Colon (tissue), 2 donors: ENCODE data around the gene PDLIM5.
"Not testable (repeated sequence)": the region's sequence is repeated elsewhere in the genome, so short reads cannot be mapped to it uniquely, and the experiment has no call there.

Source experiments
- FAIRE-seq: peaks from 2 replicates; lab custom pipeline; 2012; peaks lifted over from hg19 to GRCh38; lab: Jason Lieb, UNC
- donor health status: control.
- donor health status: control.

The PDLIM5 gene

DNA sequence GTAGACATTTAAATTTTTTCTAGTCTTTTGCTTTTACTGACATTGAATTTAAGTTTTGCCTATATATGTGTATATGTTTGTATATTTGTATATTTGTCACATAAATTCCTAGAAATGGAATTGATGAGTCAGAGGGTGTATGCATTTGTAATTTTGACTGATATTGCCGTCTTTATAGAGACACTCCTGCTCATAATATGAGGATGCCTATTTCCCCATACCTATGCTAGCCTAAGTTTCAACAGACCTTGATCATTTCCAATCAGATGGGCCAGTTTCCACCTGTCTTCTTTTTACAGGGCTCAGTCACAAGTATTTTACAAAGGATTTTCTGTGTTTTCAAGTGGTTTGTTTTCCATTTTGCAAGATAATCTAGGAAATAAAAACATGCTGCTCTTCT is 10.8 kb downstream of the PDLIM5 start:
- FAIRE-seq = no peak

DNA sequence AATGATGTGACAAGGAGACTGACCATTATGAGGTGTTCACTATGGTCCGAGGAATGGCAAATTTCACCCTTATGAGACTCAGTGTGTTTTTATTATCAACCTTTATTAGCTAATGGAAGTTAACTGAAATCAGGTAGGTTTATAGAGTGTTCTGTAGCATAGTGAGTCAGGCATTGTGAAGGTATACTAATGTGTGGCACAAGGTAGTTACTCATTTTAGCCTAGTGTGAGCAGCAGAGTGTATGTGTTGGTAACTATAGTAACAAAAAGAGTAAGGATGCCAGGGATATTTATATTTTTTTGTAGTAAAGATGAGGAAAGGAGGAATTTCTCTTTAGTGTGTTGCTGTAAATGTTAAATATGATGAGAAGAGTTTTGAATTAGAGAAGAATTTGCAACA is 12.0 kb downstream of the PDLIM5 start:
- no peak for FAIRE-seq

DNA sequence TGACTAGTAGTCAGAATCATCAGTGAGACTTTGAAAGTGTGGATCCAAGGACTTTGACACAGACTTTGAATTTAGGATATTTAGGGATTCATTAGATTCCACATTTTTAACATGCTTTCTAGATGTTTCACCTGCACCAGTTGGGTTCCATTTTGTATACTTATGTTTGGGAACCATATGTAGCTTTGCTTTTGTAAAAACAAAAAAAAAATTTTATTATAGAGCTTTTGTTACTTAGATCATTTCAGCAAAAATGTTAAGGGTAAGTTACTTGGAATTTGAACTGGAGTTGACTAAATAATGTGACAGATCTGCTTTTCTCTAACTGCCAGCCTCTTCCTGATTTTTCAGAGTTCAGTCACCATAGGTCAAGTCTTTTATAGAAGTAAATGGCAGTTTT is 14.6 kb downstream of the PDLIM5 start:
- no peak for FAIRE-seq

DNA sequence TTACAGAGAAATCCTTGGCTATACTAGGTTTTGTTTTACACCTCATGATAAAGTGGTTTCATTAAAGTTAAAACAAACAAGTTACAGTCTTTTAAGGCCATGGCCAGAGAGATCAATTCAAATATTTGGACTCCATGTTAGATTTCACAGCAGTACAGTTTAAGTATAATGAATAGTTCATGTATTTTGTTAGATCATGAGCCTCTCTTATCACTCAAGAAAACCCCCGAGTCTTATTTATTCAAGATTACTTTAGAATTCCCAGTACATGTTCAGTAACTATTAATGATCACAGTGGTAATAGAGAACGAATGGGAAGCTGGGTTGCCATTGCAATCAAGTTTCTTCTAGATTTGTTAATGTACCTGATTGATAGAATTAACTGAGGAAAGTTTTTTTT is 15.2 kb downstream of the PDLIM5 start:
- no peak for FAIRE-seq

DNA sequence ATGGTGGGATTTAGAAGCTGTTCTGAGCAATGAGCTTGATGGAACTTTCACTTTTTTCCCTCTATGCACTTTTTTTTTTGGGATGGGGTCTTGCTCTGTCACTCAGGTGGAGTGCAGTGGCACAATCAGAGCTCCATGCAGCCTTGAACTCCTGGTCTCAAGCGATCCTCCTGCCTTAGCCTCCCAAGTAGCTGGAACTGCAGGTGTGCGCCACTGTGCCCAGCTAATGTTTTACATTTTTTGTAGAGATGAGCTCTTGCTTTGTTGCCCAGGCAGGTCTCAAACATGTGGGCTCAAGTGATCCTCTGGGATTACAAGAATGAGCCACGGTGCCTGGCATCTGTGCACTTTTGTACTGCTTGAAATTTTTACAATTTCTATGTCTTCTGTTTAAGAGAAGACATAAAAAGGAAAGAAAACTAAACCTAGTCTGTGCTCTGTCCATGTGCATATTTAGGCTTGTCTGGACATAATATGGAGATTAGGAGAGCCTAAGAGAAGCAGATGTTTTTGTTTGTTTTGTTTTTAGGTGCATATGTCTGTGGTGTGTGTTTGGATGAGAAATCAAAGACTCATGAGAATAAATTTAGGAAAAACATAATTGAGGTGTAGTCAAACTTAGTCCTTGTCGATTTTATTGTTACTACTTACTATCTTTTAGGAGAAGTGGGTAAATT is 16.5 kb downstream of the PDLIM5 start:
- FAIRE-seq = no peak

DNA sequence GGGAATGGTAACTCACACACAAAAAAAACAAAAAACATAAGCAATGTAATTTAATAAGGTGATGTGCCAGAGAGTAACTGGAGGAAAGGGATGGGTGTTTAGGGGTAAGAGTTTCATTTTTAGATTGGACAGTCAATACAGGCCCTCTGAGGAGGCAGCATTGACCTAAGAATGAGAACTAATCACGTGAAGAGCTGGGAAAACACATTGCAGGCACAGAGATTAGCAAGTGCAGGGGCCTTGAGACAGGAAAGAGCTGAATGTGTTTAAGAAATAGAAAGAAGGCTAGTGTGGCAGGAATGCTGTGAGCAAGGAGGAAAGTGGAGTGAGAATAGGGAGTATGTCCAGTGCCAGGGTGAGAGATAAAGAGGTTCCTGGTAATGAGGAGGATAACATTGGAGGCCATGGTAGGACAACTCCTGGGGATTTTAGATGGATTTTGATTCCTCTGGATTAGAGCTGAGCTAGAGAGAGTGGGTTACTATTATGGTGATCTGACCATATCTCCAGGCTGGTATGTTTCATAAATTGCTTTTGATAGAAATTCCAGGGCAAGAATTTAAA is 17.6 kb downstream of the PDLIM5 start:
- no peak for FAIRE-seq

DNA sequence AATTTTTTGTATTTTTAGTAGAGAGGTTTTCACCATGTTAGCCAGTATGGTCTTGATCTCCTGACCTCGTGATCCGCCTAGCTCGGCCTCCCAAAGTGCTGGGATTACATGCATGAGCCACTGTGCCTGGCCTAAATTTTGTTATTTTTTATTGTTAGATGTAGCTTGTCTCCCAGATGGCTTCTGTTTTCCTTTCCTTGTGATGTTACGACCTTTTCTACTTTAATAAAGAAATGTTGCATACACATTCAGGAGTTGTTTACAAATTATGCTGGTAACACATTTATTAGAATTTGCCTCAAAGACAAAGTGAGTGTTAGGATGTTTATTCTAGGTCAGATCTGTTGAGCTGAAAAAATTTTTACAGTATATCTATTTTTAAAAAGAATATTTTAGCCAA is 18.4 kb downstream of the PDLIM5 start:
- no peak for FAIRE-seq

DNA sequence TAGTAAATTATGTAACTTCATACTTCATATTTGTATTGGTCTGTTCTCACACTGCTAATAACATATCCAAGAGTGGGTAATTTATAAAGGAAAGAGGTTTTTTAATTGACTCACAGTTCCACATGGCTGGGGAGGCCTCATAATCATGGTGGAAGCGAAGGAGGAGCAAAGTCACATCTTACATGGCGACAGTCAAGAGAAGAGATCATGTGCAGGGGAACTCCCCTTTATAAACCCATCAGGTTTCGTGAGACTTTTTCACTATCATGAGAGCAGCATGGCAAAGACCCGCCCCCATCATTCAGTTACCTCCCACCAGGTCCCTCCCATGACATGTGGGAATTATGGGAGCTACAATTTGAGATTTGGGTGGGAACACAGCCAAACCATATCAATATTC is 19.0 kb downstream of the PDLIM5 start:
- not testable (repeated sequence) for FAIRE-seq

DNA sequence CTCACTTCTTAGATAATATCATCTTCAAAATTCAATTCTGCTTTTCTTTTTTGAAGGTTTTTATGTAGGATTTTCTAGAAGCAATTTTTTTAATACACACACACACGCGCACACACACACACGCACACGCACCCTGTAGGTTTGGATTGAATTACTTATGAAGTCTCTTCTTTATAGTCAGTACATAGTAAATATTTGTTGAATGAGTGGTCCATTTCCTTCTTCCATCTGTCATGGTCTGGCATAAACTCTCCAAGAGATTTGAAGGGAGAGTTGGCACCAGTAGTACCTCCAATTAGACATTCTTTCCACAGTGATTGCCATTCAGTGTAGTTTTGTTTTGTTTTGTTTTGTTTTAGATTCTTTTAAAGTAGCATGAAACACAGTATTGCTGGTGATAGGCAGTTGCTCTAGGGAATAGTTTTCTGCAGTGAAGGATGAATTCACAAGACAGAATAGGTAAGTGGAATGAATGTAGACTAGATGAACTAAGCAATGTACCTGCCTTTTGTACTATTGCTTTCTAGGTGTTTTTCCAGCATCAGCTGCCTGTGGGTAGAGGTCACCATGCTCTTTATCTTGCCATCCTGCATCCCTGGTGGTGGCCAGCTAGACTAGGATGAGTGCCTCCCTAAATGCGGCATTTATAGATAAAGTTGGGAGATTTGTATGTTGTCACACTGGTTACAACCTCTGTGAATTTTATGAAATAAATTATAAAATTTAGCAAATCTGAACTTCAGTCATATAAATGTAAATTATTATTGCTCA is 20.5 kb downstream of the PDLIM5 start:
- FAIRE-seq = no peak

DNA sequence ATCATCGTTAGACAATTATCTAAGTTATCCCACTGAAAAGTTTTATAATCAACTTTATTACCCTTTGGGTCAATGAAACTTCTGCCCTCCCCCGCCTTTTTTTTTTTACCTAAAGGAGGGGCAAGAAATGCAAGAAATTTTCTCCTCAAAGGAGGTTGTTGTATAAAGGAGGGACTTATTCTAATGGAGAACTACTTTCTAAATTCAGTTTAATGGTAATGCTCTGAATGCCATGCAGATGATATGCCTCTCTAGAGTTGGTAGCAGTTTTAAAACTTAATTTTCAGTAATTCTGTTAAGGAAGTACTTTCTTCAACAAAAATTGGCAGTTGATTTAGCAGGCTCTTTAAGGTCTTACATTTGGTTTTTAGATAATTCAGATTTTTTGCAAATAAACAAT is 23.3 kb downstream of the PDLIM5 start:
- no peak for FAIRE-seq

DNA sequence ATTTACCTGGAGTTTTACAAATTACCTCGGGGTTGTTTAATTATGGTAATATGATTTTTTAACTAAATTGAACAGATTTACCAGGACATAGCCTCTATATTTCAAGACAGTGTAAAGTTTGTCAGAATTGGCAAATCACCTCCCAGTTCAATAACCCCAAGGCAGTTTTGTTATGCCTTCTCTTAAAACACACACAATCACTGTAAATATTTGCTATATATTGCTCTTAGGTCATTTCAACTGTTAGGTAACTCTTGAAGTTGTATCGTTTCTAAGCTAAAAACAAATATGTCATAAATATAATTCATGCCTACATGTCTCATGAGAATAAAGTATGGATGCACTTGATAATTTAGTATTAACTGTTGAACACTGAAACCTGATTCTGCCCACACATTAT is 24.1 kb downstream of the PDLIM5 start:
- no peak for FAIRE-seq

DNA sequence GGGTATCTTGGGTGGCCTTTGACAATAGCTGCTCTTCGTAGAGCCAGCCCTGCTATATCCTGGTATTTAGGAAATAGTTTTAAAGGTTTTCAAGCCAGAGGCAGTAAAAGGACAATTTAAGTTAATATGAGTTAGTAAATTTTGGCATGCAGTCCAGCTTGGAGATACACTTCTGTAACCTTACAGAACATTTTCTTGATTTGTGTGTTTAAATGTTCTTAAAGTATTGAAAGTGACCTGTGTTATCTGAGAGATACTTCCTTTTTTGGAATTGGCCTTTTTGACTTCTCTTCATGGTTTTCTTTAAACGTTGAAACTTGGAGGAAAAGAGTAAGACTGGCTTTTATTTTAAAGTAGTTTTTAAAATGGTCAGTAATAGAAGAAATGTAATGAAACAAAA is 25.5 kb downstream of the PDLIM5 start:
- no peak for FAIRE-seq

DNA sequence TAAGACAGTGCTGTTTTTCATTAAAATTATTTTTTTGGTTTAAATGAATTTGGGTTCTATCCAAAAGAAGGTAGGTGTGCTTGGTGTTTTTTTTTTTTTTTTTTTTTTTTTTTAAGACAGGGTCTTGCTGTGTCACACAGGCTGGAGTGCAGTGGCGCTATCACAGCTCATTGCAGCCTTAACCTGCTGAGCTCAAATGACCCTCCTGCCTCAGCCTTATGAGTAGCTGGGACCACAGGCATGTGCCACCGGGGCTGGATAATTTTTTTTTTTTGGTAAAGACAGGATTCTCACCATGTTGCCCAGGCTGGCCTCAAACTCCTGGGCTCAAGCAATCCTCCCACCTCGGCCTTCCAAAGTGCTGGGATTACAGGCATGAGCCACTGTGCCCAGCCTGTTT is 27.1 kb downstream of the PDLIM5 start:
- not testable (repeated sequence) for FAIRE-seq

DNA sequence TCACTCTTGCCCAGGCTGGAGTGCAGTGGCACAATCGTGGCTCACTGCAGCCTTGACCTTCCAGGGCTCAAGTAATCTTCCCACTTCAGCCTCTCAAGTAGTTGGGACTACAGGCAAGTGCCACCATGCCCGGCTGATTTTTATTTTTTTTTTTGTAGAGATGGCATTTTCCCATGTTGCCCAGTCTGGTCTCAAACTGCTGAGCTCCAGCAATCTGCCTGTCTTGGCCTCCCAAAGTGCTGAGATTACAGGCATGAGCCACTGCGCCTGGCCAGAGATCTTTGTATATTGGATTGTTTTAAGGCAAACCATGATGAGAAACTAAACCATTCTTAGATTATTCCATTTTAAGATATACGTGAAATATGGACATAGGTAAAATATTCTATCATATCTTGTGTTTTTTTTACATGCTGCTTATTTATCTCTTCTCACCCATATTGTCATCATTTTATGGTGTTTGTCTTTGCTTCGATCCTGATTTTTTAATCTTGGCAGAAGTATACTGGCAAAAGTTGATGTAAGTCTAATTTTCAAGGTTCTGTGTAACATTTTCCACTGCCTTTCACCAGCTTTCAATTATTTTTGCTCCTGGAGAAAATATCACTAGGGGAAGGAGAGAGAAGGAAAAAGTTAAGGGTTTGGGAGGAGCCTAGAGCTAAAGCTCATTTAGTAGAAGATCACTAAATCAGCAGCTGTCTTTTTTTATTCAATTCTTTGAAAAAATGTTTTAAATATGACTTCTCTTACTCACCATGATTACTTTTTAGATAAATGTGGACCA is 27.8 kb downstream of the PDLIM5 start:
- FAIRE-seq = no peak

DNA sequence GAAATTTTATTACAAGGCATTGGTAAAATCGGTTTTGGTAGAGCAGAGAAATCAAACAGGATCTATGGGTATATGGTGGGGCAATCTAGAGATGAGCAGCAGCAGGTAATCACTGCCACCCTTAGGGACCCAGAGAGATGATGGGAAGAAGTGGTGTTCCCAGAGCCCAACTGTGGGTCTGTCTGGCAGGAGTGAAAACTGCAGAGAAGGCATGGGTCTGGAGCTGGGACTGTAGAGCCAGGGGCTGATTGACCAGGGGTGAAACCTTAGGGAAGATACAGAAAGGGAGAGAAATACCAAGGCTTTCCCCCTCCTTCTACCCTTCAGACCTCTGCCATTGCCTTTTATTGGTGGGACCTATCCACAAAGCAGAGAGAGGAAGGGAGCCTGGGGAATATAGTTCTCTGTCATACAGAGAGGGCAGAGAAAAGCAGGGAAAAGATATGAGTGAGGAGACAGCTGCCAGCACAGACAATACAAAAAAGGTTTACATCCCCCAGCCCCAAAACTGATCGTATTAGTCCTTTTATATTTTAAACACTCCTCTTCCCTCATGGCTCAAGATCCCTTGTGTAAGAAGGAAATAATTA is 28.7 kb downstream of the PDLIM5 start:
- no peak for FAIRE-seq

DNA sequence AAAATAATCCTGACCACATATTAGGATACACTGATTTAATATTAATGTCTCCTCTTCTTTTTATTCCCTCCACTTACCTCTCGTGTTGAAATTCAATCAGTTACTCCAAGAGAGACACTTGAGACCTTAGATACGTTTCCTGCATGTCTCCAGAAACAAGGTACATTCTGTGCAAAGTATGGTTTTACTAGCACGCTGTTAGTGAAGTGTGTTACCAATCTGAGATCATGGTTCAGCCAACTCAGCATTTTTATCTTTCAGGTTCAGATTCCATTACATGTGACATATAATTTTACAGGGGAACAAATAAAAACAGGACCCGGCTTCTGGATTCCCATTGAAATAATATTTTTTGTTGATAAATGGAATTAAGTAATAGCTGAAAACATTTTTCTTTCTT is 32.2 kb downstream of the PDLIM5 start:
- FAIRE-seq = no peak

DNA sequence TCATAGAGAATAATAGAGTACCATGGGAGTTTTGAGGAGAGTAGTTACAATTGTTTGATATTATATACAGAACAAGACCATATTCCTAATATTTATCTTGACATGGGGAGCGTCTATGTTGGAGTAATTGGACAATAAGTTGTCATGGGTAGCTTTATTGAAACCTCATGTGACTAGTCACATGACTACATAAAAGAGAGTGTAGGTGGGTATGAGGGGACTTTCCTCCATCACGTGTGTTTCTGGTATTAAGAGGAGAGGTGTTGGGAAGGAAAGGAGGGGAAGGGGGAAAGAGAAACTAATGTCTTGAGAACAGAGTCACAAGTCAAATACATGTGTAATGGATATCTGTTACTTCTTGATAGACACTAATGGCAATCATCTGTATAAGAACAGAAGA is 33.1 kb downstream of the PDLIM5 start:
- no peak for FAIRE-seq

DNA sequence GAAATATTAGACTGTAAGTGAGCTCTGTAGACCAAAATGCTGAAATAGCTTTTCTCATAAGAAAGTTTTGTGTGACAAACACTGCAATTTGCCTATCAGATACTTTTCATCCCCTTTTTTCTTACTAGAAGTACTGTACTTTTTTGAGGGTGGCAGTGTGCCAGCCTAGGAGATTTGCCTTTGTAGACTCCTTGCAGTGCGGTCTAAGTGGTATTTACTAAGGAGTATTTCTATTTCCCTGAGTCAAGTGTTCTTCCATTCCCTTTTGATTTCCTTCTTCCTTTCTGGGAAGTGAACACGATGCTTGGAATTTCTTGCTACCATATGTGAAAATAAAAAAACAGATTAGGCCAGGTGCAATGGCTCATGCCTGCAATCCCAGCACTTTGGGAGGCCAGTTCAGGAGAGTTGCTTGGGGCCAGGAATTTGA is 34.6 kb downstream of the PDLIM5 start:
- FAIRE-seq = no peak

DNA sequence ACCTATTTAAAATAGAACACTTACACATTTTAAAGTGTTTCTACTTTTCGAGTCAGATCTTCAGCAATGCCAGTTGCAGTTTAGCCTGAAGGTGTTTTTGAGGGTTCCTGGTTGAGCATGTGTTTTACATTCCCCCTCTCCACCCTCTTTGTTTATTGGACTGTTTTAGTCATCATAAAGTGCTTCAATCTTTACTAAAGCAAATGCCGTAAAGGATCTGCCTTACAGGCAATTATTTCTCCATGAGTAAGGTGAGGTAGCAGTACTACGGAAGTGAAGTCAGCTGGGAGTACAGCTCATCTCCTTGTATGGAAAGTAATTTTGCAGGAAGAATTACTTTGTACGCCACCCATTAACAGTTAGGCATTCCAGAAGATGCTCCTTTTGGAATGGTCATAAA is 36.9 kb downstream of the PDLIM5 start:
- no peak for FAIRE-seq

DNA sequence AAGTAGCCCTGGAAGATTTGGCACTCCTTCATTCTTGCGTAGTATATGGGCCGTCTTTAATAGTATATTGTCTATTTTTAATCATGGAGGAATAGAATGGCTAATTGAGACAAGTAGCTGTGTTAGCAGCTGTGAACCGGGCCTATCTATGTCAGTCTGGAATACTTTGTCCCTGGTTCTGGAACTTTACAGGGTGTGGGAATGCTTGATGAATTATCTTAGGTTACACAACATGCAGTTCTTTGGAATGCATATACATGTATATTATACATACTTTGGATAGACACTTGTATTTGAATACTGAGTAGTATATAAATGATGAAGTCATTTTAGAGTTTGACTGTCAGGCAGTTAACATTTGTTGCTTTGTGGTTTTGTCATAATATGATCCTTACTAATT is 37.4 kb downstream of the PDLIM5 start:
- no peak for FAIRE-seq

DNA sequence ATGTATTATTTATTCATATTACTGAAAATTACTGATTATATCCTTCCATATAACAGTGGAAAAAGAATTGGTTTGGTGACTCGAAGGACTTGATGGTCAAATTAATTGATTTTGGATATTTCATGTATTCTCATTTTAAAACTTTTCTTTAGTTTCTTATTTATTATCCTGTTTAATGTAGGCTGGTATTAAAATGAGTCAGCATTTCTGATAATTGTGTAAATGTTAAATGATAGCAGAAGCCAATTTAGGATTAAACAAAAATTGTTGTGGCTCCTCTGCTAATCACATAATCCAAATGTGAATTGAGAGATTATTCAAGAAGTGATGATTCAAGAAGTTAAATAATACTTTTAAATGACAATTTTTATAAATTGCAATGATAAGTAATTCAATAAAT is 38.7 kb downstream of the PDLIM5 start:
- no peak for FAIRE-seq

DNA sequence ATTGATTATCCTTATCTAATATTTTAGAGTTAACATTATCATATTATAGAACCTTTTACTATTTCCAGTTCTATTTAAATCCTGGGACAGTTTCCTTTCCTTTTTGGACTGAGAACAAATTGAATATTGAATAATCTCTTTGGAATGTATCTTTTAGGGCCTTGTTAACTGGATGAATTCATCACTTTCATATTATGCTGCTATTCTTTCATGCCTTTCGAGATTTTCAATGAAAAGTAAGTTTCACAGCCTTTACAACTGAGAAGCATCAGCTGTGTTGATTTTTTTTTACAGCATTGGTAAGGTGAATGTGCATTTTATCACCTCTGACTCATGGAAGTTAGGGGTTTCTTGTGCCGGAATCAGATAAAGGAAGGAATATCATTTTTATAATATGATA is 39.6 kb downstream of the PDLIM5 start:
- no peak for FAIRE-seq

DNA sequence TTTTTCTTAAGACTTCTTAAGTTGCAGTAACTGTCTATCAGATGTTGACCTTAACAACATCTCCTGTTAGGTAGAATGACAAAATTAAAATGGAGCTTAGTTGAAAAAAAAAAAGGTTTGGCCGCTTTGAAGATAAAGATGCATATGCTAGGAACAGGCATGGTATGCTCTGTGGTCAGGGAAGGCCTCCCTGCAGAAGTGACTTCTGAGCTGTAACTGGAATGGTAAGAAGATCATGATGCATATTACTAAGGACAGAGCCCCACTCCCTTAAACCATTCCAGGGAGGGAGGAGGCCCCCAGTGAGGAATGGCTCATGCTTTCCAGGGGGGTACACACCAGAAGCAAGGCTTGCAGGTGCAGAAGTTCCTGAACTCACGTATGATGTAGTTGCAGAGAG is 43.7 kb downstream of the PDLIM5 start:
- no peak for FAIRE-seq
